HFFc6 (cell line): ENCODE data around the gene PARD3B. TPM values are rescaled to one million over a fixed set of nuclear protein-coding genes. Genes with fewer than 3 reads are reported as not detected.

Experiments used
- DNase-seq: peaks from one replicate; pipeline ENCODE4 v3.0.0-alpha.2; 2018
- H3K27ac Mint-ChIP-seq: 2 replicates; pipeline ENCODE4 v1.8.0; 2020; ENCODE audit warnings: mild to moderate bottlenecking, mixed read lengths
- H3K27me3 Mint-ChIP-seq: 2 replicates; pipeline ENCODE4 v1.8.0; 2021; ENCODE audit warnings: mild to moderate bottlenecking, moderate library complexity, mixed read lengths; ENCODE audit not compliant: insufficient read depth
- H3K36me3 Mint-ChIP-seq: 2 replicates; pipeline ENCODE4 v1.8.0; 2021; ENCODE audit warnings: low read depth, mixed read lengths
- H3K4me1 Mint-ChIP-seq: 2 replicates; pipeline ENCODE4 v1.8.0; 2020; ENCODE audit warnings: low read depth, mixed read lengths
- H3K4me3 Mint-ChIP-seq: 2 replicates; pipeline ENCODE4 v1.8.0; 2020; ENCODE audit warnings: mild to moderate bottlenecking, moderate library complexity, mixed read lengths
- H3K9me3 Mint-ChIP-seq: 2 replicates; pipeline ENCODE4 v1.8.0; 2020; ENCODE audit warnings: mild to moderate bottlenecking, mixed read lengths
- CTCF ChIP-seq: fragments of 200-600 bp; sonication (generic); IDR thresholded peaks from 2 replicates; pipeline ENCODE4 v1.5.0; 2021; ENCODE audit warnings: antibody characterized with exemption, mild to moderate bottlenecking
- total RNA-seq, 6 experiments: library from RNA; stranded (reverse); fragmentation: NEBNext Ultra II Directional; extraction: Animal tissue kit (Norgen Biotek cat#: 25700); gene quantifications; 2 replicates in 1 of 6; 3 replicates in 5 of 6; pipeline ENCODE4 v1.2.3, GENCODE V29; 2021

The PARD3B gene
- total RNA-seq, 6 experiments from 2014 or later = 14.0 to 22.4 (median 15.3) TPM

- Mint-ChIP-seq H3K27ac (no peak overlapping the region), H3K27me3 (no peaks in the 10 kb centered on the region; the same call in 1 of the 2 replicates), H3K4me3 (no peak overlapping the region), H3K36me3 (peaks cover 5% of the 10 kb centered on the region; the same call in 1 of the 2 replicates), H3K4me1 (peaks cover 22% of the 10 kb centered on the region), H3K9me3 (no peaks in the 10 kb centered on the region)
- DNase-seq = no peak
- TF ChIP-seq CTCF = no peak
Measured at GRCh38 chr2:204779771-204780170, 234.5 kb downstream of the PARD3B start.

GRCh38 chr2:204781941-204782340 is 236.7 kb downstream of the PARD3B start:
- Mint-ChIP-seq H3K36me3 (peaks cover 5% of the 10 kb centered on the region; the same call in 1 of the 2 replicates), H3K27me3 (no peaks in the 10 kb centered on the region; the same call in 1 of the 2 replicates), H3K4me1 (peaks cover 5% of the 10 kb centered on the region), H3K27ac (no peak overlapping the region), H3K4me3 (no peak overlapping the region), H3K9me3 (no peaks in the 10 kb centered on the region)
- TF ChIP-seq CTCF = no peak
- DNase-seq = no peak

- TF ChIP-seq CTCF = no peak
- Mint-ChIP-seq H3K27ac (no peak overlapping the region), H3K4me3 (no peak overlapping the region), H3K4me1 (peaks cover 46% of the 10 kb centered on the region), H3K27me3 (no peaks in the 10 kb centered on the region), H3K36me3 (no peaks in the 10 kb centered on the region), H3K9me3 (no peaks in the 10 kb centered on the region)
- no peak for DNase-seq
Measured at GRCh38 chr2:204790076-204790475, 244.8 kb downstream of the PARD3B start.

- Mint-ChIP-seq H3K4me1 (peaks cover 57% of the 10 kb centered on the region), H3K9me3 (no peaks in the 10 kb centered on the region), H3K27ac (peak overlapping the region; percentile 32; the same call in 1 of the 2 replicates), H3K27me3 (no peaks in the 10 kb centered on the region), H3K36me3 (no peaks in the 10 kb centered on the region), H3K4me3 (no peak overlapping the region)
- DNase-seq = no peak
- no peak for TF ChIP-seq CTCF
Measured at GRCh38 chr2:204791230-204791629, 246.0 kb downstream of the PARD3B start.

GRCh38 chr2:204794624-204795023 is 249.3 kb downstream of the PARD3B start:
- H3K36me3 Mint-ChIP-seq = no peaks in the 10 kb centered on the region
- H3K27me3 Mint-ChIP-seq = no peaks in the 10 kb centered on the region
- H3K27ac Mint-ChIP-seq = no peak overlapping the region
- no peak for TF ChIP-seq CTCF
- DNase-seq = no peak
- H3K4me1 Mint-ChIP-seq = peaks cover 59% of the 10 kb centered on the region
- H3K9me3 Mint-ChIP-seq = no peaks in the 10 kb centered on the region
- H3K4me3 Mint-ChIP-seq = no peak overlapping the region

GRCh38 chr2:204795156-204795555 is 249.9 kb downstream of the PARD3B start:
- Mint-ChIP-seq H3K27ac (peak overlapping the region; percentile 69), H3K4me3 (peak overlapping the region; percentile 25), H3K9me3 (no peaks in the 10 kb centered on the region), H3K27me3 (no peaks in the 10 kb centered on the region), H3K4me1 (peaks cover 62% of the 10 kb centered on the region), H3K36me3 (no peaks in the 10 kb centered on the region)
- DNase-seq = peak; percentile 46
- TF ChIP-seq CTCF = no peak
